ENCODE results near the gene TSNAX.
"Not testable (repeated sequence)": the region's sequence is repeated elsewhere in the genome, so short reads cannot be mapped to it uniquely, and the experiment has no call there.

TSNAX gene

DNA sequence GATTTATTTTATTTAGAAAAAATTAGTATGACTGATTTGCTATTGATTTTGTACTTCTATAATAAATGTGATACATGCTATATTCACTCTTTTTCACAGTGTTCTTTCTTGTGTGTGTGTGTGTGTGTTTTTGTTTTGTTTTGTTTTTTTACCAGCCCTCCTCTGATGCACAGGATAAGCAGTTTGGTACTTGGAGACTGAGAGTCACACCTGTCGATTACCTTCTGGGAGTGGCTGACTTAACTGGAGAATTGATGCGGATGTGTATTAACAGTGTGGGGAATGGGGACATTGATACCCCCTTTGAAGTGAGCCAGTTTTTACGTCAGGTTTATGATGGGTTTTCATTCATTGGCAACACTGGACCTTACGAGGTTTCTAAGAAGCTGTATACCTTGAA, 35.9 kb downstream of the TSNAX start:
- FAIRE-seq = no peak

DNA sequence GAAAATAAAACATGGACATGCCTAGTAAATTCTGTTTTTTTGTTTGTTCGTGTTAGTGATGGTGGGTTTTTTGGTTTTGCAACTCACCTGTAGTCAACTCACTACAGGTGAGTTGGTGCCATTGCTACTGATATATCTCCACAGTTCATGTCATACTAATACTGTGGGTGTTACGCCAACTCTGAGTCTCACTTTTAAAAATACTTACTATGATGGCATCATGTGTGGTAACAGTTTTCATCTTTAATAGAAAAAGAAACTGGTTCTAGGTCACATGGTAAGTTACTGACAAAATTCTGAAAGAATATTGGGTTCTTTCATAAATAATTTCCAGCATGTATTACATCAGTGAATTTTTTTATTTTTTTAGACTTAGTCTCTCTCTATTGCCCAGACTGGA, 38.0 kb downstream of the TSNAX start:
- no peak for FAIRE-seq

DNA sequence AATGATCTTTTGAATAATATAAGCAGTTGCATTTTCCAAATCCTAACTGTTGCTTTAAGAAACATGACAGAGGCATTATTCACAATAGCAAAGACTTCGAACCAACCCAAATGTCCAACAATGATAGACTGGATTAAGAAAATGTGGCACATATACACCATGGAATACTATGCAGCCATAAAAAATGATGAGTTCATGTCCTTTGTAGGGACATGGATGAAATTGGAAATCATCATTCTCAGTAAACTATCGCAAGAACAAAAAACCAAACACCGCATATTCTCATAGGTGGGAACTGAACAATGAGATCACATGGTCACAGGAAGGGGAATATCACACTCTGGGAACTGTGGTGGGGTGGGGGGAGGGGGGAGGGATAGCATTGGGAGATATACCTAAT, 41.8 kb downstream of the TSNAX start:
- not testable (repeated sequence) for FAIRE-seq

DNA sequence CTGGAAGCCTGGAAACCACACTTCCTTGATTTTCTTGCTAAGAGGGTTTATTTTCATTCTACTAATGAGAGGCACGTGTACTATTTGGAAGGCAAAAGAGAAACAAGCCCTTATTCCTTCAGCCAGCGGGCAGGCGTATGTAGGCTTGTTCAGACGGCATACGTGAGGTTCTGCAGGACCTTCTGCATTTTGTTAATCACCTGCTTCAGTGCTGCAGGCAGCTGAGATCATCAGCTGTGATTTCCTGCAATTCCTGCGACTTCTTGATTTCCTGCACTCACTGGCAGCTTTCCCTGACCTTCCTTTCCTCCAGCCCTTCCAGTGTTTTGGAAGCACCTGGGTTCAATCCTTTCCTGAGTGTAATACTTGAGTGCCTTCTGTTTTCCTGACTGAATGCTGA, 43.4 kb downstream of the TSNAX start:
- FAIRE-seq = no peak

GRCh38 chr1:231575472-231575871, 47.0 kb downstream of the TSNAX start:
- no peak for FAIRE-seq

GRCh38 chr1:231576804-231577718, 48.6 kb downstream of the TSNAX start:
- FAIRE-seq = no peak

GRCh38 chr1:231580874-231581273, 52.4 kb downstream of the TSNAX start:
- peak; percentile 63 for FAIRE-seq

DNA sequence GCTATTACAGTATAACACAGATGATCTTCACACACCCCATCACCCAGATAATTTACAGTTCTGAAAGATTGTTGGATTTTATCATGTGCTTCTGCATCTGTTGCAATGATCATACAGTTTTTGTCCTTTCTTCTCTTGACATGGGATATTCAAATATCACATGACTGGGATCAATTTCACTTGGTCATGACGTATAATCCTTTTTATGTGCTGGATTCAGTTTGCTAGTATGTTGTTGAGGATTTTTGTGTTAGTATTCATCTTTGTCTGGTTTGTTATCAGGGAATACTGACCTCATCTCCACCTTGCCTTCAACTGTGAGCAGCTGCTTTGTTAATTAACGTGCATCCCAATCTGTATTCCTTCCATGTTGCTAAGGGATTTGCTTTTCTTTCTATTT, 53.4 kb downstream of the TSNAX start:
- no peak for FAIRE-seq

GRCh38 chr1:231583376-231583775, 54.9 kb downstream of the TSNAX start:
- no peak for FAIRE-seq

- FAIRE-seq = no peak
These were observed 55.6 kb downstream of the TSNAX start for GRCh38 chr1:231584117-231584516.

- no peak for FAIRE-seq
These were observed 56.5 kb downstream of the TSNAX start for GRCh38 chr1:231584921-231585320.

DNA sequence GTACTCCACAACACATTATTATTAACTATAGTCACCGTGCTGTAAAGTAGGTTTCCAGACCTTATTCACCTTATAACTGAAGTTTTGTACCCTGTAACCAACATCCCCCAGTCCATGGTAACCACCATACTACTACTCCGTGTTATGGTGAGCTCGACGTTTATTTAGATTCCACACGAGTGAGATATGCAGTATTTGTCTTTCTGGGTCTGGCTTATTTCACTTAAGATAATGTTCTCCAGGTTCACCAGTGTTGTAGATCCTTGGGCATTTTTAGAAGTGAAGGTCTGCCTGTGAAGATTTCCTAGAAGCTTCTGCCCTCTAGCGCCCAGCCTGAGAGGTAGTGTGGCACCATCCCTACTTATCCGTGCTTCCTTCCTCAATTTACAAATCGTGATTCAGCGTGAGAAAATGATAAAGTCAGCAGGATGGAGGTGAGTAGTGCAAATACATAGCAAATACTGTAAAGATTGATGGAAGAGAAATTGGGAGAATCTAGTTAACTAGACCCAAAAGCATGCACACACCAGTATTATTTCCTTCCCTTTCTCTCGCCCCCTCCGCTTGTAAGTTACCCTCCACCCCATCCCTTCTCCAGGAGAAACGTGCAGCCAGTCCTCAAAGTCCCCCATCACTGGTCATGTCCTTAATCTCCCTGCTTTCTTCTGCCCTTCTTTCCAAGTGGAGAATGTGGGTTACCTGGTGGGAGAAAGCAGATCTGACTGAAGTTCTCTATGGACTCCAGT, 62.2 kb downstream of the TSNAX start:
- FAIRE-seq = peak; percentile 76

DNA sequence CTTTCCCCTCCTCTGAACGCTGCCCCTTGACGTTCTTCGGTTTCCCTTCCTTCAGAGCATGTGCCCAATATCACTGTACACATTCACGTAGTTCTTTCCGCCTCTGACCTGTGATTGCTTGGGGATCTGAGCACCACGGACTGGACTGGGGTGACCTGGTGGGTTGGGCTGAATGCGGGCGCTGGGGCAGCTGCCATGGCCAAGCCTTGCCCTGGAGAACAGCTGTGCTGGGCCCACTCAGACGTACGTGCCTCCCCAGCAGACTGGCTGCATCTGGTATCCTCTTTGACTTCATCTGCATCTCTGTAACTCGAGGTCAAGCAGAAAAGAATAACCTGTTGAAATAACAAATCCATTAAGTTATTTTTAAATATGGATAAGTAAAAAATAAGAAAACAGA, 63.0 kb downstream of the TSNAX start:
- FAIRE-seq = no peak

GRCh38 chr1:231592809-231593208, 64.3 kb downstream of the TSNAX start:
- no peak for FAIRE-seq

DNA sequence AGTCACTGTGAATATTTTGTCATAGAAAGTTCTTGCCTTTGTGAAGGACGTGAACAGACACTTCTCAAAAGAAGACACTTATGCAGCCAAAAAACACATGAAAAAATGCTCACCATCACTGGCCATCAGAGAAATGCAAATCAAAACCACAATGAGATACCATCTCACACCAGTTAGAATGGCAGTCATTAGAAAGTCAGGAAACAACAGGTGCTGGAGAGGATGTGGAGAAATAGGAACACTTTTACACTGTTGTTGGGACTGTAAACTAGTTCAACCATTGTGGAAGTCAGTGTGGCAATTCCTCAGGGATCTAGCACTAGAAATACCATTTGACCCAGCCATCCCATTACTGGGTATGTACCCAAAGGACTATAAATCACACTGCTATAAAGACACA, 64.8 kb downstream of the TSNAX start:
- not testable (repeated sequence) for FAIRE-seq

- FAIRE-seq = no peak
These were observed 65.7 kb downstream of the TSNAX start for GRCh38 chr1:231594123-231594522.

DNA sequence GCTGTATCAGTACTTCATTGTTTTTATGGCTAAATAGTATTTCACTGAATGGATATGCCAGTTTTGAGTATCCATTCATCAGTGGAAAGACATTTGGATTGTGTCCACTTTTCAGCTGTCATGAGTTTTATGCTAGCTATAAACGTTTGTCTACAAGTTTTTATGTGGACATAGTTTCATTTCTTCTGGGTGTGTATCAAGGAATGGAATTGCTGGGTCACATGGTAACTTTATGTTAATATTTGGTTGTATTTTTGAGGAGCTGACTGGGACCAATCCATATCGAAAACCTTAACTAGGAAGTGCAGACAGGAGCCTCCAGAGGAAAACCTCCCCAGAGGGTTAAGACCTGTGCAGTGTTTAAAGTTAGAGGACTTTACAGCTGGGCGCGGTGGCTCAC, 66.3 kb downstream of the TSNAX start:
- no peak for FAIRE-seq

DNA sequence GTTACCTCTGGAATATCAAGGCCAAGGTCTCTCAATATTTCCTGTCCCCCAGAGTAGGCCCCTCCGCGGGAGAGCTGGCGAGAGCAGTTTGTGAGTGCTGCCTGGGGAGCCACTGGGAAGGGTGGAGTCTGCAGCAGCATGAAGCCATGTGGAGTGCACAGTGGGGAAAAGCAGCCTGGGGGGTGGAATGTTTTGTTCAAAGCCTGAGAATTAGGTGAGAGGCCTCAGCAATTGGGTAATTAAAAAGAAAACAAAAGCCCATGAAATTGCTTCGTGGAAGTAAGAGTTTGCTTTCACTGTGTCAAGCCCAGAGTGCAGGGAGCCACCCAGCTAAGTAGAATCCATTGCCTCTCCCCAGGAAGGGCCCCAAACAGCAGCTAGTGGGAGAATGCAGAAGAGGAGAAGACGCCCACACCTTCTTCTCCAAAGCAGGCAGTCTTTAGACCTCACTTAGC, 67.9 kb downstream of the TSNAX start:
- FAIRE-seq = no peak

DNA sequence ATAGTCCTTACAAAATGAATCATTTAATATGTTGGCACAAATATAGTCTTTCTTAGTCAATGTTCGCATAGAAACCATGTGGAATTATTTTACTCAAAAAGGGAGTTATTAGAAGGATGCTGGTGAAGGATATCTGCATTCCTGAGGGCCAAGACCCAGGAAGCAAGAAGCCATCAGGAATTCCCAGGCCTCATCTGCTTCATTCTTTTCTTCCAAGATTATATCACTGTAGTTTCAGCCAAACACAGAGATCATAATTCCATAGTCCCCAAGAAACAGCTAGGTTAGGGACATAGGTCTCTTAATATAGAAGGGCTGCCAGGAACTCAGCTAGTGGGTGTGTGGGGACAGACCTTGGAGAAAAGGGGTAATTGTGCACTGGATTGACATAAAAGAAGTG, 69.5 kb downstream of the TSNAX start:
- FAIRE-seq = no peak

DNA sequence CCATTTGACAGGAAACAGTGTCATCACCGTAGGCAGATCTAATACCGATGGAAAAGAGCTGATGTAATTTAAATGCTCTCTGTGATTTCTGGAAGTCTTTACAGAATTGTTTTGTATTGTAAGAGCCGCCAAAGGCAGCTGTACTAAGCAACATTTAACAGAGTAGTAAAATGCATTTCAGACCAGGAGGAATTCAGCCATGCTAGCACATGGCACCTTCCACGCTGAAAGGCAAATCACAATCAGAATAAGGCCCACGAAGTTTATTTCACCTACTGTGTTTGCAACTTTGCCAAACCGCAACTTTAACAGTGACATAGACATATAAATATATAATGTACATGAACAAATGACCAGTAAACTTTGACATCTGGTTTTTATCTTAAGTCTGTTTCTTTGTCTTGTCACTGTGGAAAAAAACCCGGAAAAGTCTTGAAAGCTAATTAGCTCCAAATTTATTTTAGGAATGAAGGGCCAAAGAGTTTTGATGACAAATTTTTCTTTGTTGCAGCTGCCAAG, 72.0 kb downstream of the TSNAX start:
- no peak for FAIRE-seq

DNA sequence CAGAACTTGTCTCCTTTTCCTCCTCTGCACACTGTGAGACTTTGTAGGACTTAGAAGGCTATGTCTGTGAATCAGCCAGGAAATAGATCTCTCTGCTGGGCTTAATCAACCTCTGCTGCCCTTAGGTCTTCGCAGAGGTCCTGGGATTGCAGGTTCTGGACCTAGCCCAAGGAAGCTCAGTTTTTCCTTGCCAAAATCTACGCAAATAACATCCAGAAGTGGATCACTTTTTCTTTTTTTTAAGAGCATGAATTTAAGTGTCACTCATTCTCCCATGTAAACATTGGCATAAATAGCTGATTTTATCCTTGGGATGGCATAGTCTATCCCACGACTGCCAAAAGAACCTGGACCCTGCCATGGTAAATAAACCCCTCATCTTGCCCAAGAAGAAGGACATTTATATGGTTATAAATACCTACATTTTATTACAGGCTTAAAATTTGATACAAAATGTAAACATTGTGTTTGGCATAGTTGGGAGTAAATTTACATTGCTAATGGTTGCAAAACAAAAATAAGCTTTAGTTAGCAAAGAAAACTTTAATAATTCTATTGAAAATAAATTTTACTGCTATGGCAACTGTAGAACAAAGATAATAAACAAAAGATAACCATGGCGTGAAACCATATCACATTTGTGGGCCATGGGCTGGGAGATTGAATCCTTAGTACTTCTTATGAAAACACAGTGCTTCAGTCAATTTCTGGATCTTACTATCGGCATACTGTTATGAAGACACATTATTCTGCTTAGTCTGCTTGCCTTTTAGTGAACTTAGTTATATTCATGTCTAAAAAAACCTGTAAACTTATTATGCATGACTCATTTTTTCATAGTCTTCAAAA, 73.6 kb downstream of the TSNAX start:
- FAIRE-seq = no peak

GRCh38 chr1:231602673-231602984, 74.2 kb downstream of the TSNAX start:
- no peak for FAIRE-seq

Data from G401.6 (cell line).